HG03378 (cell line): Measurements from ENCODE around the gene POLR2F.
A peak's percentile ranks its signal among the peaks of the same experiment; 100 is the strongest.

Experiments used
- ATAC-seq: cut with Tn5 transposase; IDR thresholded peaks from one replicate; pipeline ENCODE4 v1.9.1; 2021; ENCODE audit warnings: mild to moderate bottlenecking, moderate library complexity; ENCODE audit not compliant: unreplicated experiment

The POLR2F gene

DNA sequence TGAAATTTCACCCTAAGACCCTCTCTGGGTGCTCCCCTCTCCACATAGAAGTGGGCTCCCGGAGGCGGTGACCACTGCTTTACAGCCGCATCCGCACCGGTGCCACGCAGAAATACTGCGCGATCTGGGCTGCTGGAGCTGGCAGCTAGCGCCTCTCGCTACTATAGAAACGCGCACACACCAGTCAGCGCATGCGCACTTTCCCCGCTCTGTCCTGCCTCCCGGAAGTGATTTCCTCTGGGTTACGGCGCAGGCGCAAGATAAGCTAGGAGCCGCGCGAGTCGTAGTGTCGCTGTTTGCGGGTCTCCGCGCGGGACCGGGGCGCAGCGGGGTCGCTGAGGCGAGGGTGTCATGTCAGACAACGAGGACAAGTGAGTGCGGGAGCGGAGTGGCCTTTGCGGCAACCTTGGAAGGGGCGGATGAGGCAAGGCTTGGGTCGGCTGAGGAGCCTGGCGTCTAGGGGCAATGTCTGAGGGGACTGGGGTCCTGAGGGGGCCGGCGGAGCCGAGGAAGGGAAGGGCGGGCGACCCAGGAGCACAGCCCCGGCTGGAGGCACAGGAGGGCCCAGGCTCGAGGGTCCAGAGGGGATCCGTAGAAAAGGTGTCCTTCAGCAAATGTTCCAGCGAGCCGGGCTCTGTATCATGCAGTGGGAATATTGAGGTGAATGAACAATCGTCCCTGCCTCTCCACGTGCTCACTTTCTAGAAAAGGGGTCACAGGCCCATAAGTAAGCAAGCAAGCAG, at the start of gene POLR2F, which contains the start of gene C22orf23:
TSS of gene POLR2F (plus strand) at position 263 of the 743 bp plus-strand sequence. CDS start at position 352, 89 bp downstream.
TSS of gene C22orf23 (minus strand) at position 165 of the 743 bp plus-strand sequence. CDS start 452 bp downstream, outside the sequence.
- peak; percentile 81 for ATAC-seq

DNA sequence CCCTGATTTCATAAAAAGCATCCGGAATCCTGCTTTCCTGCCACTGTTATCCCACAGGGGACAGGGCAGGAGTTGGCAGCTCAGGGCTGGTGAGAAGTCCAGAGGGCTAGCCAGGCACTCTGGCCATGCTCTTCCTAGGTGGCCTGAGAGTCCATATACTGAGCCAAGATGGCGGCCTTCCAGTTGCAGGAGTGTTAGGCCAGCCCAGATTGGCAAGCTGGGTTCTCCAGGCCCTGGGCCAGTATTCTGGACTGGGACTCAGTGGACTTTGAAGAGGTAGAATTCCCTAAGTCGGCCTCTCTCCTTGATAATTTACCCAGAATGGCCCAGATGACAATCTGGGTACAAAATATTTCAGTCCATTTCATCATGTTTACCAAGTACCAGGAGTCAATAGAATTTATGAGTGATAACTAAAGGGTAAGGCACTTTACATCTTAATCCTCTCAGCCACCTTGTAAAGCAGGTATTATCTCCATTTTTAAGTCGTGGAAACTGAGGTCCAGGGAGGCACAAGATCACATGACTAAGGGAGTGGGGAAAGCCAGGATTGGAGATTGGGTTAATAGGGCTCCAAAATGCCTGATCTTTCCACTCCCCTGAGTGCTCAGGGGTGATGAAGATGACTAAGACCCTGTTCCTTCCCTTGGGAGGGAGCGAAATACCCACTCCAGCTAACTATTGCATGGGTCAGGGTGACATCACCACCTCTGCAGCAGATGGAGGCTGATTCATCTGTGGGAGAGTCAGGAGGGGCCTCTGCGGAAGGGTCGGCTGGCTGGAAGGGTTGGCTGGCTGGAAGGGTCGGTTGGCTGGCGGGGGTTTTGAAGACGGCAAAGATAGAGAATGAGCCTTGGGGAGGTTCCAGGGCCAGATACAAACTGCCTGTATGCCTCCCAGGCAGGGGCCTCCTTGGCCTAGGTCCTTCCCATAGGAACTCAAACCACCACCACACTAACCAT, 48.6 kb upstream of the POLR2F start:
- ATAC-seq = no peak

- no peak for ATAC-seq
Observed at GRCh38 chr22:37905534-37906363, 47.8 kb upstream of the POLR2F start, which contains the start of gene MICALL1. MICALL1 (plus strand) TSS chr22:37906297; CDS start chr22:37906423, 126 bp downstream.

GRCh38 chr22:37906364-37907008, 47.0 kb upstream of the POLR2F start:
- no peak for ATAC-seq

DNA sequence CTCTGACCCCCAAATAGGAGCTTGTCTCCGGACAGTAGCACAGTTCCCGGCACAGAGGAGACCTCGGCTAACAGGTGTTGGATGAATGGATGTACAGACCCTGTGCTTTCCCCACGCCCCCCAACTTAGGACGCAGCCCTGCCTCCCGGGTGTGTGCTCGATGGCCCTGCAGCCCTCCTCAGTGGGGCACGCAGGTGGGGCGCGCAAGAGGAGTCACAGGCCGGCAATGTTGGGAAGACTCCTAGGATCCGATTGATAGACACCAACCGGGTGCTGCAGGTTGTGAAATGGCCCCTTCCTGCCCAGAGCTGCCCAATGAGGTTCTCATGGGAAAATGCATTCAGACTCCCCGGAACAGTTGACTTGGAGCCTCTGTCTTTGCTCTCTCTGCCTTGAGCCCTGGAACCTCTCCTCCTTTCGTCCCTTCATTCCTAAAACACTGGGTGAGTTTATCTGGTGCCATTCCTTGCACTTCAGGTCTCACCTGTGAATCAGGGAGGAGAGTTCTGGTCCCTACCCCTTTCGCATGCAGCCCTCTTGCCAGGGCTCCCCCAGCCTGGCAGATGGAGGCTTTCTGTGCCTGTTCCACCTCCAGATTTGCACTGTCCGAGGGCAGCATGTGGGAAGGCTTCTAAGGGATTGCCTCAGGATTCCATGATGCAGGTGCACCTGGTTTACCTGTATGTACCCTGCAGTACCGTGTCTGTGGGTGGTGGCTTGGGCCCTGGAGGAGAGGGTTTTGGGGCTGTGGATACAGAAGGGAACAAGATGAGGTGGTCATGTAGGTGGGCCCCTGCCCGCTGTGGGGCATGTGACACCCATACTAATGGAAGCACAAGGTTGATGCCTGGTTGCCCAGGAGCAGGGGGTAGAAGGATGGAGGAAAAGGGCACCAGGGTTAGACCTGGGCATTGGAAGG, 46.2 kb upstream of the POLR2F start:
- ATAC-seq = no peak

GRCh38 chr22:37909766-37910165, 43.7 kb upstream of the POLR2F start:
- ATAC-seq = no peak

- no peak for ATAC-seq
Observed at GRCh38 chr22:37910890-37911672, 42.4 kb upstream of the POLR2F start.

DNA sequence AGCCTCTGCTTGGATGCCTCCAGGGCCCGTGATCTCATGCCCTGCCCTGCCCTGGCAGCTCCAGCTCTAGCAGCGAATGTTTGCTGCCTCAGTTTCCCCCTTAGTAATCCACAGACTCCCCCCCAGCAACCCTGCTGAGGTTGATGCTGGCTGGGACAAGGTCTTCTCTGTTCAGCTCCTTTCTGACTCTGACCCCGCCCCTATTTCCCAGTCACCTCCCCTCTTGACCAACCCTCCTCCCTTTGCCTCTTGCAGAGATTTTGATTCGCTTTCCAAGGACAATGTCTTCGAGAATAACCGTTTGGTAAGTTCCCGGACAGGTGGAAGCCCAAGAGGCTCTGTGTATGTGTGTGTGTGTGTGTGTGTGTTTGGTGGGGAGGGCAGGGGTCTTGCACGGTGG, 41.8 kb upstream of the POLR2F start:
- no peak for ATAC-seq

- ATAC-seq = no peak
Observed at GRCh38 chr22:37912171-37912570, 41.3 kb upstream of the POLR2F start.

DNA sequence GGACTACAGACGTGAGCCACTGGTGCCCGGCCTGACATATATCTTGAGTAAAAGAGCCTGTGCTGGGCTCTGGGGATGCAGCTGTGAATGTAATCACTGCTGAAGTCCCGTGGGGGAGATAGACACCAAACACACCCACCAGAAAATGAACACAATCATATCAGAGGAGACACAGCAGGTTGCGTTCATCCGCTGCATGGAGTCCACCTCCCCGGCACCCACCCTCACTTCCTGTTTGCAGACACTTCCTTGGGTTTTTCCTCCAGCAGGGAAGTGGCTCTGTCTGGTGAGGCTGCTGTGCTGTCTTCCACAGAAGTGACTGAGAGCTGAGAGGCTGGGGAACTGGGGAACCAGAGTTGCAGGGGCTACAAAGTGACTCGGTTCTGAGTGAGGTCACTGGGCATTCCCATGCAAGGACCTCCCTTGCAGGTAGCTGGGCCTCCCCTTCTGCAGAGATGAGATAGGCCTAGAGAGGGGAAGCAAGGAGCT, 40.2 kb upstream of the POLR2F start:
- no peak for ATAC-seq

DNA sequence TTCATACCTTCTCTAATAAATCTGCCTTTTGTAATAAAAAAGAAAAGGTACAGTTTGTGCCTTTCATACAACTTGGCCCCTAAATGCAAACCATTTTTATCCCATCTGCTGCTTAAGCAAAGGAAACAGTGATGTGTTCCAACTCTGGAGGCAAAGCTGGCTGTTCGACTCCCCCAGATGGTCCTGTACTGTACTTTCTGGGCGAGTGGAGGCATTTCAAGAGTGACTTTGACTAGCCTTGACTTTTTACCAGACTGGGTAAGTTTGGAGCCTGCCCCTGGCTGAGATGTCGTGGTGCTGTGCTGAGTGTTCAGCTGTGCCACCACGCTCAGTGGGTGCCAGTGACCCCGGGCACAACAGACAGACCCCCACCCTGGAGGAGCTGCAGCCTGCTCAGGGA, 37.2 kb upstream of the POLR2F start:
- no peak for ATAC-seq

DNA sequence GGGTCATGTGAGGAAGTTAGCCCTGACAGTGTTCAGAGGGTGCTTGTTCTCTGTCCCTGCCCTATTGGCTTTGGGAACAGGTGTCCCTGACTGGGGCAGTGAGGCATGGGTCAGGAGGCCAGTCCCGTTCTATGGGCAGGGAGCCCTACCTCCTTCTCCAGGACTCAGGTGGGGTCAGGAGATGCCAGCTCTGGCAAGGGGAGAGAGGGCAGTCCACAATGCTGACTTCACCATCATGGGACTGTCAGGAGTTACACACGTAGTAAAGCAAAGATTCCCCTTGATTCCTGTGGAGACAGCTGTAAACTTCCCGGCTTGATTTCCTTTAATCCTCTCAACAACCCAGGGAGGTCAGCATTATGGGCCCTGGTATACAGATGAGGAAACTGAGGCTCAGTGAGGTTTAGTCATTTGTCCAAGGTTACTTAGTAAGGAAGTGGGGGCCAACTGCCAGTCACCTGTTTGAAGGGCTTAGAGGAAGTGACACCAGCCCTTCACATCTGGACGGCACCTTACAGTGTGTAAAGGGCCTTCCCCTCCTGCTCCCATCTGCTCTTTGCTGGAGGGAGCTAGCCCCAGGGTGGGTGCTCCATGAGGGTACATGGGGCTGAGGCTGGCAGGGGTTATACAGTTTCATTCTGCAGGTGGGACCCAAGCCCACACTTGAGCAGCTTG, 35.5 kb upstream of the POLR2F start:
- ATAC-seq = no peak

GRCh38 chr22:37918580-37919270, 34.8 kb upstream of the POLR2F start:
- ATAC-seq = no peak

DNA sequence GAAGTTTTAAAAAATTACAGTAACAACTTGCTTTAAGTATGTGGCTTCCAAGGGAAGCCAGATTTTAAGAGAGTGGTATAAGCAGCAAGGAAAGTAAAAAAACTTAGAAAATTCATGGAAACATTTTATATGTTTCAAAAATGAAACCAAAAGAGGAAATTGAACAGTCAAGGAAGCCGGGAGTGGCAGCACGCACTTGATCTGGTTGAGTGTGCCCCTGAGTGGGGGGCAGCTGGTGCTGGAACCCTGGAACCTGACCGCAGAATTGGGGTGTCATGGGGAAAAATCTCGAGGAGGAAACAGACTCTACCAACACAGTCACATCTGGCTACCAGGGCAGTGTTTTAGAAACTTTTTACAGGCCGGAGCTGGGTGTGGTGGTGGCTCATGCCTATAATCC, 33.4 kb upstream of the POLR2F start:
- no peak for ATAC-seq

DNA sequence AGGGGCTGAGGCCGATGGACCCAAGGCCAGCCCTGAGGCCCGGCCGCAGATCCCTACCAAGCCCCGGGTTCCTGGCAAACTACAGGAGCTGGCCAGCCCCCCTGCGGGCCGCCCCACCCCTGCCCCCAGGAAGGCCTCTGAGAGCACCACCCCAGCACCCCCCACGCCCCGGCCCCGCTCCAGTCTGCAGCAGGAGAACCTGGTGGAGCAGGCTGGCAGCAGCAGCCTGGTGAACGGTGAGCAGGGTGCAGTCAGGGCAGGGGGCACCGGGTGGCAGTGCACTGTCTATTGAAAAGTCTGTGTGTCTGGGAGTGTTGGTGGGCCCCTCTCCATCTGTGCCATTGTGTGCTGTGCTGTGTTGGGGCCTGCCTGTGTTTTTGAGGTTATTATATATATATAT, 31.3 kb upstream of the POLR2F start:
- no peak for ATAC-seq

DNA sequence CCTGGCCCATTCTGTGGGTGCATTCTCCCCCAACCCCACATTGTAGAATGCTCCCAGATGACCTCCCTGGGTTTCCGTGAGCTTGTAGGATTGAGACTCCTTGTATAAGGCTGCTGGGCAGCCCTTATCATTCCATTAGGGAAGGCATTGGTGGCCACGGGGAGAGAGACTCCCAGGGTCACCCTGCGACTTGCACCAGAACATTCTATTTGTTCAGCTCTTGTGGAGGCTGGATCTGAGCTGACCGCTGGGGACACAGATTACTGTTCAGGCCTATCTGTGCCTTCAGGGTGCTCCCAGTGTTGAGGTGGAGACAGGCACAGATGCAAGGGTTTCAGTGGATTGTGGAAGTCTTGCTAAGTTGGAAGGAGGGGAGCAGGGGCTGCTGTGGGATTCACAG, 29.6 kb upstream of the POLR2F start:
- no peak for ATAC-seq
